Immature natural killer cell (primary cell): Measurements from ENCODE around the gene FOXC1. TPM values are rescaled to one million over a fixed set of nuclear protein-coding genes. Genes with fewer than 3 reads are reported as not detected.

Experiments used
- DNase-seq, 3 donors: peaks; one replicate each; pipeline ENCODE4 v3.0.0; 2022; ENCODE audit warnings: mixed read lengths in 1 of 3
- H3K27ac Mint-ChIP-seq, 6 donors: one replicate each; pipeline ENCODE4 v1.8.0; 2020; ENCODE audit warnings: mixed read lengths in 6 of 6, mild to moderate bottlenecking in 5 of 6, inconsistent platforms in 4 of 6, moderate library complexity in 3 of 6
- H3K27me3 Mint-ChIP-seq, 3 donors: one replicate each; pipeline ENCODE4 v1.8.0; 2020 to 2021; ENCODE audit warnings: low read depth in 3 of 3, mild to moderate bottlenecking in 3 of 3, mixed read lengths in 3 of 3, moderate library complexity in 3 of 3, inconsistent platforms in 1 of 3
- H3K36me3 Mint-ChIP-seq, 3 donors: one replicate each; pipeline ENCODE4 v1.8.0; 2020; ENCODE audit warnings: mixed read lengths in 3 of 3, inconsistent platforms in 2 of 3, mild to moderate bottlenecking in 2 of 3
- H3K4me1 Mint-ChIP-seq, 2 donors: one replicate each; pipeline ENCODE4 v1.8.0; 2020; ENCODE audit warnings: inconsistent platforms in 2 of 2, mild to moderate bottlenecking in 2 of 2, mixed read lengths in 2 of 2, moderate library complexity in 1 of 2
- H3K4me3 Mint-ChIP-seq, 5 donors: one replicate each; pipeline ENCODE4 v1.8.0; 2020; ENCODE audit warnings: mild to moderate bottlenecking in 5 of 5, mixed read lengths in 5 of 5, inconsistent platforms in 3 of 5, moderate library complexity in 3 of 5
- H3K9me3 Mint-ChIP-seq, 6 donors: one replicate each; pipeline ENCODE4 v1.8.0; 2020; ENCODE audit warnings: mild to moderate bottlenecking in 6 of 6, mixed read lengths in 6 of 6, inconsistent platforms in 4 of 6, moderate library complexity in 3 of 6
- polyA plus RNA-seq, 3 donors: library from polyadenylated mRNA; unstranded; fragments of 300-500 nt; fragmentation: Illumina TruSeq; gene quantifications; one replicate each; pipeline ENCODE4 v1.2.3, GENCODE V29; 2021

Gene FOXC1
- polyA plus RNA-seq, 3 donors from 2014 or later, result 0.22 TPM; not detected in 2

DNA sequence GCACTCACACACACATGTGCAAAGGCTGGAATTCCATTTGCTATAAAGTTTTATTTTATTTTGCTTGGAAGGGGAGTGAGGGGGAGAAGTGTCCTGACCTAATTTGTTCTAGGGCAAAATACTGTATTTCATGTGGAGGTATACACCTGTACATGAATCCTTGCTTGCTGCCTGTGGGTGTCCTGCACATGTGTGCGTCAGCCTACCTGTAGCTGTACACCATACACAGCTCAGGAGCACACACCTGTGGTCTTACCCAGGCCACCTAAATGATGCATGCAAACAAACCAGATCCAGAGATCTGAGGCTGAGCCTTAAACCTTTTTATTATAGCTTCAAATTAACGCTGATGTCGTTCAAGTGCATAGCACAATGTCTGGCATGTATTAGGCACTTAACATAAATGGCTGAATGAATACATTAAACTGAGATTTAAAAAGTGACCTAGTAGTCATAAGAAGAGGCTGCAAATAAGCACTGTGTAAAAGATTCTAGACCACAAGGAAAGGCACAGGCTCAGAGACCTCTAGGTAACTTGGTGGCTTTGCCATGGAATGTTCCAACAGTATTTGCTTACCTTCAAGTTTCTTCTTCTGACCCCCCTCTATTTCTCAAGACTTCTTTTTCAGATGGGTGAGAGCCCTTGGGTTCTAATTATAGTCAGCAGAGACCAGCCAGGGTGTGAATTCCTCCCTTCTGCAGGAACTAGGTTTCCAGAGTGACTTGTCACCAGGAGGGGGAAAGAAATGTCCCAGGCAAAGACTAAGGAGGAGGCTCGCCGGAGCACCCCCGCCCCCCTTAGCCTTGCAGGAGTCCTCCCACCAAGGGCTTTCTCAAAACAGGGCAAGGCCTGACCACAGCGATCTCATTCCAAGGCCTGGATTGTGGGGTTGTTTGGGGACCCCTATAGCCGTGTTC is 13.4 kb downstream of the FOXC1 start:
- no peak overlapping the region for H3K27ac Mint-ChIP-seq
- DNase-seq, result no peak
- peaks cover 10 to 27% (median 20%) of the 10 kb centered on the region in 3 donors for H3K27me3 Mint-ChIP-seq
- H3K9me3 Mint-ChIP-seq, result peaks cover 0 to 1% (median 0%) of the 10 kb centered on the region in 6 donors
- peak overlapping the region in 4 of 5 donors; percentile 28 to 66 (median 57) for H3K4me3 Mint-ChIP-seq
- H3K36me3 Mint-ChIP-seq, result peaks cover 21 to 29% (median 22%) of the 10 kb centered on the region in 3 donors
- H3K4me1 Mint-ChIP-seq, result peaks cover 18% of the 10 kb centered on the region in 2 donors

- Mint-ChIP-seq H3K4me3 (peak overlapping the region in 4 of 5 donors; percentile 28 to 66 (median 50)), H3K27ac (no peak overlapping the region), H3K4me1 (peaks cover 18% of the 10 kb centered on the region in 2 donors), H3K27me3 (peaks cover 11 to 29% (median 17%) of the 10 kb centered on the region in 3 donors), H3K9me3 (peaks cover 0 to 1% (median 0%) of the 10 kb centered on the region in 6 donors), H3K36me3 (peaks cover 21 to 29% (median 22%) of the 10 kb centered on the region in 3 donors)
- no peak for DNase-seq
Measured at GRCh38 chr6:1623769-1624057, 14.0 kb downstream of the FOXC1 start.

DNA sequence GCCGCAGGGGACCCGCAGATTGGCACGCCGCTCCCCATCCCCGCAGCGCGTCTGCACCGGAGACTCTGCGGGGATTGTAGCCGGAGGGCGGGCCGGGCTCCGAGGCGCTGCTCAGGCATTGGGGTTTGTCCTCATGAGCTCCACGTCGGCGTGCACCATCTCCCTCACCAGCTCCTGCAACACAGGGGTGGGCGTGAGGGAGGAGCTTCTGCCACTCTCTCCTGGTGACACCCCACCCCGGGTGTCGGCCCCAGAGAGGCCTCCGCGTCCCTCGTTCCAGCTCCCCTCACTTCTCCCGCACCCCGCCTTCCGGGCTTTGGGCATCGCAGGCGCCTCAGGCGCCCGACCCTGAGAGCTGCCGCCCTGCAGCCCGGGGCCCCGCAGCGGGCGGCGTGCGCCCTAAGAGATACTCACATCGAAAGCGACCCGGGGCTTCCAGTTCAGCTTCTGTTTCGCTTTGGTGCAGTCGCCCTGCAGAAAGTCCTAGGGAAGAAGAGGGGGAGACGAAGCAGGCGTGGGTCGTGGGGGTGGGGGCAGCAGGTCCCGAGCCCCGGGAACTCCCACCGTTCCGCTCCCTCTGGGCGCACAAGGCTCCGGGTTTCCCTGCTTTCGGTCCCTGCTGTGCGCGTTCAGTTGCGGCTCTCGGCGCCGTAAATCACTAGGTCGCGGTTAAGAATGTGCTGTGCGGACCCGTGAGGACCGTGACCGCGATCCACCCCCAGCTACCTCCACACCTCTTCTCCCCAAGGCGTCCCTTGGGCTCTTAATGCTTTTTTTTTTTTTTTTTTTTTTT is 14.5 kb downstream of the FOXC1 start:
- Mint-ChIP-seq H3K4me1 (peaks cover 18% of the 10 kb centered on the region in 2 donors), H3K9me3 (peaks cover 0 to 1% (median 0%) of the 10 kb centered on the region in 6 donors), H3K27me3 (peaks cover 13 to 26% (median 17%) of the 10 kb centered on the region in 3 donors), H3K36me3 (peaks cover 24 to 32% (median 26%) of the 10 kb centered on the region in 3 donors), H3K27ac (no peak overlapping the region), H3K4me3 (peak overlapping the region in 4 of 5 donors; percentile 27 to 57 (median 51))
- no peak for DNase-seq

- H3K4me3 Mint-ChIP-seq, result peak overlapping the region; percentile 60 to 85 (median 78)
- peaks cover 25 to 33% (median 26%) of the 10 kb centered on the region in 3 donors for H3K36me3 Mint-ChIP-seq
- H3K4me1 Mint-ChIP-seq, result peaks cover 18% of the 10 kb centered on the region in 2 donors
- peaks cover 13 to 26% (median 17%) of the 10 kb centered on the region in 3 donors for H3K27me3 Mint-ChIP-seq
- H3K9me3 Mint-ChIP-seq, result peaks cover 0 to 1% (median 0%) of the 10 kb centered on the region in 6 donors
- no peak for DNase-seq
- H3K27ac Mint-ChIP-seq, result peak overlapping the region in 1 of 6 donors; percentile 11
Measured at GRCh38 chr6:1624851-1625781, 15.4 kb downstream of the FOXC1 start.

DNA sequence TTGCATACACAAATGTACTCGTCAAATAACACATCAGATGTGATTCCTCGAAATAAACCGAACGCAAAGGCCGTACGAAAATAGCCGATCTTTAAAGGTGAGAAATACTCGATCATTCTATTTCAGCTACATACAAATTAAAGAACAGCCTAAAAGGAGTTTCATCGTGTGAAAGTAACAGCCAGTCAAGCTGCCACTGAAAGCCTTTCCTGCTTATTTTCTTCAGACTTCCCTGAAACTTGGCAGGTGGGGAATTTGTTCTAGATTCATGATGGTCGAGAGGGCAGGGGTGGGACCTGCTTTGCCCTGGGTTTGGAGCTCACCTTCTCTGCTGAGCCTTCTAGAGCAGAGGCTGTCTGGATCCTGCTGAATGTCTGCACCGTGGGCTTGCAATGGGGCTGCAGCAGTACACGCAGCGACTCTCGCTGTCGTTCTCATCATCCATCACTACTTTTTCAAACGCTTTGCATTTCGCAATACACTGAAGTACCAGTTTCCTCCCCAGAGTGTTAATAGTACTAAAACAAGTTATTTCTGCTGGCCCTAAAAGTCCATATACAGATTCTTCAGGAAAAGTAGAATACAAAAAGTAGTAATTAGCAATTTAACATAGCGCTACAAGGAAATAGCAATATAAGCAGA is 16.2 kb downstream of the FOXC1 start:
- peak overlapping the region in 4 of 5 donors; percentile 72 to 85 (median 79) for H3K4me3 Mint-ChIP-seq
- no peak for DNase-seq
- peaks cover 18% of the 10 kb centered on the region in 2 donors for H3K4me1 Mint-ChIP-seq
- H3K27ac Mint-ChIP-seq, result no peak overlapping the region
- H3K9me3 Mint-ChIP-seq, result peaks cover 0 to 1% (median 0%) of the 10 kb centered on the region in 6 donors
- peaks cover 13 to 26% (median 19%) of the 10 kb centered on the region in 3 donors for H3K27me3 Mint-ChIP-seq
- peaks cover 25 to 33% (median 26%) of the 10 kb centered on the region in 3 donors for H3K36me3 Mint-ChIP-seq

GRCh38 chr6:1626481-1626880 is 16.8 kb downstream of the FOXC1 start:
- Mint-ChIP-seq H3K4me1 (peaks cover 18% of the 10 kb centered on the region in 2 donors), H3K9me3 (peaks cover 0 to 1% (median 0%) of the 10 kb centered on the region in 6 donors), H3K36me3 (peaks cover 25 to 33% (median 26%) of the 10 kb centered on the region in 3 donors), H3K4me3 (peak overlapping the region in 4 of 5 donors; percentile 19 to 72 (median 44)), H3K27ac (no peak overlapping the region), H3K27me3 (peaks cover 10 to 24% (median 19%) of the 10 kb centered on the region in 3 donors)
- no peak for DNase-seq

- Mint-ChIP-seq H3K36me3 (peaks cover 16 to 19% (median 16%) of the 10 kb centered on the region in 3 donors), H3K27me3 (peaks cover 7 to 22% (median 8%) of the 10 kb centered on the region in 3 donors), H3K27ac (no peak overlapping the region), H3K9me3 (peaks cover 0 to 1% (median 0%) of the 10 kb centered on the region in 6 donors), H3K4me1 (peaks cover 18% of the 10 kb centered on the region in 2 donors), H3K4me3 (no peak overlapping the region)
- no peak for DNase-seq
Measured at GRCh38 chr6:1627827-1628560, 18.3 kb downstream of the FOXC1 start.

DNA sequence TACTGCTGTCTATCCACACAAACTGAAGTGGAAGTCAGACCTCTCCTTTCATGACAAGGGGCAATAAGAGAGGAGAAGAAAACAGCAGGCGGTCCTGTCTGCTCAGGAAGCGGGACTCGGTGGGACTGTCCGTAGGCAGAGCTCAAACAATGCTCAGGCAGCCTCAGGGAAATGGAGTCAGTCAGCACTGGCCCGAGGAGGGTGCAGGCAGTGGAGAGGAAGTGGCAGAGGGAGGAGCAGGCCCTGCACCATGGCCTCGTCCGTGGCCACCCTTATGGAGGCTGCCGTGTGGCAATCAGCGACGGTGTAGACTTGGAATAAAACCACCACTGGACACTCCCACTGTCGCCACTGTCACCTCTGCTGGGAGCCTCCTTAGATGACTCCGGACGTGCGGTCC is 19.6 kb downstream of the FOXC1 start:
- H3K36me3 Mint-ChIP-seq, result peaks cover 8 to 11% (median 8%) of the 10 kb centered on the region in 3 donors
- no peak overlapping the region for H3K27ac Mint-ChIP-seq
- peaks cover 14 to 18% of the 10 kb centered on the region in 2 donors for H3K4me1 Mint-ChIP-seq
- no peak overlapping the region for H3K4me3 Mint-ChIP-seq
- no peak for DNase-seq
- peaks cover 7 to 21% (median 8%) of the 10 kb centered on the region in 3 donors for H3K27me3 Mint-ChIP-seq
- H3K9me3 Mint-ChIP-seq, result peaks cover 0 to 1% (median 0%) of the 10 kb centered on the region in 6 donors

DNA sequence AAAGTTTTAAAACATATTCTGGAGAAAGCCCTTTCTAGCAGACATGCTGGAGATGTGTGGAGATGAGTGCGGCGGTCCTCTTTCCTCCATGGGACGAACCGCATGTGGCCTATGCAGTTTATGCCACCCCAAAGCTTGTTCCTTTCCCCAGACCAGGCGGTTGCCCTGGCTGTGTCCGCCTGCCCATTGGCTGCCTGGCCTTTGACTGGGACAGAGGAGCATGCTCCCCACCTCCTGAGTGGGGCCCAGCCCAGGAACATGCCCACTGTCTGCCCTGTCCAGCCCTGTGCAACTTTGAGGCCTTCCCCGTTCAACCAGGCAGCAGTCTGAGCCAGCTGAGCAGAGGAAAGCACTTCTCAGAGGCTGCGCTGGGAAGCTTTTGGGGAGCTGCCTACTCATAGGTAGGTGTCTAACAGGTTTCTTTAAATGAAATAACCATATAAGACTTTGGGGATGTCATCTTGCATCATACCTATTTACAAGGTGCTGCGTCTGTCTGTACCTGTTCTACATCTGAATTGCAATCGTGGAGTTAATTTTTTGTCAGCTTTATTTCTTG is 20.6 kb downstream of the FOXC1 start:
- Mint-ChIP-seq H3K27ac (no peak overlapping the region), H3K4me3 (no peak overlapping the region), H3K9me3 (peaks cover 0 to 1% (median 0%) of the 10 kb centered on the region in 6 donors), H3K36me3 (peaks cover 7 to 8% (median 8%) of the 10 kb centered on the region in 3 donors), H3K4me1 (peaks cover 11 to 13% of the 10 kb centered on the region in 2 donors), H3K27me3 (peaks cover 5 to 21% (median 10%) of the 10 kb centered on the region in 3 donors)
- no peak for DNase-seq

DNA sequence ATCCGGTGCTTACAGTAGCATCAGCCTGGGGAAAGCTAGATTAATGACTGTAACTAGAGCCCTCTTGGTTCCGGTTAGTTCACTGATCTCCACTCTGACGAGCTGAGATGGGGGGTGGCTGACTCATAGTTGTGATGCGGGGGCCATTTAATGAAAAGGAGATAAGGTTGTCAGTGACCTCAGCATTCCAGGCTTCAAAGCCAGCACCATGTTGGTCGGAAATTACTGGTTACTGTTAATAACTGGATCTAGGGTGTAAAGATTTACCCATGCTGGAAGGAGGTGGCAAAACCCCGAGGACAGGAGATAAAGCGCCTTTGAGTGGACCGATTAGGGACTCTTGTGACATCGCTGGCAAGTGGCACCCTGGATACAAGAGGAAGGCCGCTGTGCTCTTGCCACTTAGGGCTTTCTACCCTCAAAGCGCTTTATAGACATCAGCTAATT is 21.1 kb downstream of the FOXC1 start:
- Mint-ChIP-seq H3K9me3 (no peaks in the 10 kb centered on the region), H3K4me3 (no peak overlapping the region), H3K27ac (no peak overlapping the region), H3K27me3 (peaks cover 5 to 21% (median 10%) of the 10 kb centered on the region in 3 donors), H3K4me1 (peaks cover 6 to 8% of the 10 kb centered on the region in 2 donors), H3K36me3 (peaks cover 4 to 8% (median 8%) of the 10 kb centered on the region in 3 donors)
- no peak for DNase-seq

GRCh38 chr6:1631251-1631650 is 21.5 kb downstream of the FOXC1 start:
- Mint-ChIP-seq H3K4me1 (peaks cover 2 to 4% of the 10 kb centered on the region in 2 donors), H3K27ac (no peak overlapping the region), H3K4me3 (no peak overlapping the region), H3K9me3 (no peaks in the 10 kb centered on the region), H3K36me3 (peaks cover 4 to 8% (median 8%) of the 10 kb centered on the region in 3 donors), H3K27me3 (peaks cover 5 to 16% (median 7%) of the 10 kb centered on the region in 3 donors)
- DNase-seq, result no peak
